ENCODE measurements around the gene SPDYA. TPM values are rescaled to one million over a fixed set of nuclear protein-coding genes. Genes with fewer than 3 reads are reported as not detected.

Gene SPDYA
- total and polyA plus RNA-seq, 2 of the 13 experiments (the other 11 are each of a cell fraction or from before 2014, with no cell fraction given), result 0.32 to 0.75 TPM

- TF ChIP-seq SRSF4 (IDR thresholded peaks at IDR 0.05; ENCODE audit: low read depth, low read length, poor library complexity, severe bottlenecking) (no peak), ZNF563 (CRISPR knock-in tag; IDR thresholded peaks at IDR 0.05) (no peak; the same call in 1 of the 2 replicates), E2F5 (CRISPR knock-in tag; conservative IDR thresholded peaks at IDR 0.05) (peak; percentile 95), NFIC (IDR thresholded peaks at IDR 0.05; ENCODE audit: low read length) (no peak; the same call in 1 of the 2 replicates), STAT6 (CRISPR knock-in tag; IDR thresholded peaks at IDR 0.05; ENCODE audit: borderline replicate concordance) (peak; percentile 97; the same call in 1 of the 2 replicates), HHEX (CRISPR knock-in tag; IDR thresholded peaks at IDR 0.05) (peak; percentile 66; the same call in 1 of the 2 replicates), ZNF275 (CRISPR knock-in tag; IDR thresholded peaks at IDR 0.05; ENCODE audit: borderline replicate concordance) (no peak), GPBP1L1 (CRISPR knock-in tag; IDR thresholded peaks at IDR 0.05) (no peak), GZF1 (CRISPR knock-in tag; IDR thresholded peaks at IDR 0.05) (0 out of 2 replicates have a peak, but pooled peaks have one; percentile 21), BATF2 (CRISPR knock-in tag; IDR thresholded peaks at IDR 0.05) (peak; percentile 88; the same call in 1 of the 2 replicates), LRRFIP1 (CRISPR knock-in tag; conservative IDR thresholded peaks at IDR 0.05) (peak; percentile 62; the same call in 1 of the 2 replicates), ZBTB4 (CRISPR knock-in tag; IDR thresholded peaks at IDR 0.05; ENCODE audit: borderline replicate concordance) (peak; percentile 98), CBX2 (IDR thresholded peaks at IDR 0.05; ENCODE audit: low read depth, low read length) (no peak), CBX2 (CRISPR knock-in tag; IDR thresholded peaks at IDR 0.05; ENCODE audit: low read depth) (no peak)
These were observed 59.7 kb downstream of the SPDYA start, which contains the start of gene TRMT61B (continued) for GRCh38 chr2:28870146-28870891.

Data from HepG2 (cell line).